Lower leg skin (tissue), 4 donors: ENCODE data around the gene COX19. TPM values are rescaled to one million over a fixed set of nuclear protein-coding genes. Genes with fewer than 3 reads are reported as not detected.

Source experiments
- DNase-seq, 2 donors: peaks; one replicate each; pipeline ENCODE4 v3.0.0-alpha.2; 2019; ENCODE audit warnings: low spot score in 2 of 2
- H3K4me3 ChIP-seq: fragments of 200-600 bp; sonication (generic); 2 replicates; pipeline ENCODE4 v1.5.1; 2017; ENCODE audit warnings: mild to moderate bottlenecking, low read depth; ENCODE audit not compliant: poor library complexity, severe bottlenecking
- CTCF ChIP-seq, 3 donors: fragments of 450-650 bp; IDR thresholded peaks; one replicate each; pipeline ENCODE4 v1.5.1; 2016; ENCODE audit warnings: antibody characterized with exemption in 3 of 3, mild to moderate bottlenecking in 3 of 3, moderate library complexity in 2 of 3
- POLR2A ChIP-seq, 2 donors: fragments of 450-650 bp; IDR thresholded peaks; one replicate each; pipeline ENCODE4 v1.6.1; 2016 to 2017; ENCODE audit warnings: antibody characterized with exemption in 2 of 2, mild to moderate bottlenecking in 1 of 2, moderate library complexity in 1 of 2
- WGBS, 2 donors: methylation state at CpG; one replicate each; pipeline ENCODE4 v1.1.5; 2018; 5-methylcytosine and 5-hydroxymethylcytosine counted together
- intact Hi-C: fragments of 100-400 bp; cut with DNase I; formaldehyde crosslinking; loops from one replicate; pipeline ENCODE4 v1.15.0; 2023; ENCODE audit warnings: low total_unique reads
- total RNA-seq, 4 donors: library from RNA; depleted of rRNA; stranded (reverse); fragments of >200 nt; gene quantifications; one replicate each; pipeline ENCODE4 v1.1.0, GENCODE V29; 2016

Gene COX19
- total RNA-seq, 4 donors from 2014 or later: 13.0 to 25.1 (median 15.1) TPM

DNA sequence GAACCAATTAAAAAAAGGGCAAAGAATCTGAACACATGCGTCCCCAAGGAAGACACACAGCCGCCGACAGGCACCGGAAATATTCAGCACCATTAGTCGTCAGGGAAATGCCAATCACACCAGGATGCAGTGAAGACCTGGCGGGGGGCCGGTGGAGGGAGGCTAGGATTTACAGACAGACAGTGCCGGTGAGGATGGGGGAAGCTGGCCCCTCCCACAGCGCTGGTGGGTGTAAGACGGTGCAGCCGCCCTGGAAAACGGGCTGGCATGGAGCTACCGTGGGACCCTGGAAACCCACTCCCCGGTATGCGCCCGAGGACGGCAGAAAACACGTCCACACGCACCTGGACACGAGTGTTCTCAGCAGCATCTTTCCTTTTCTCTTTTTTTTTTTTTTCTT lies 16.1 kb downstream of the COX19 start:
- no peak overlapping the region for H3K4me3 ChIP-seq
- WGBS, 2 donors: 82 to 83% methylated on average over 20 of the region's 20 CpGs
- peak in 1 of 2 donors; percentile 80 for DNase-seq
- intact Hi-C loops: no loop called here
- TF ChIP-seq POLR2A (IDR thresholded peaks at IDR 0.05): no peak
- no peak for TF ChIP-seq CTCF (IDR thresholded peaks at IDR 0.05)

- WGBS, 2 donors: 82 to 85% methylated on average over 22 to 36 of the region's 36 CpGs
- TF ChIP-seq CTCF (IDR thresholded peaks at IDR 0.05) (no peak), POLR2A (IDR thresholded peaks at IDR 0.05) (no peak)
- H3K4me3 ChIP-seq: no peak overlapping the region
- intact Hi-C loops: no loop called here
- DNase-seq: peak in 1 of 2 donors; percentile 75
Measured at GRCh38 chr7:958221-959200, 16.8 kb downstream of the COX19 start.

DNA sequence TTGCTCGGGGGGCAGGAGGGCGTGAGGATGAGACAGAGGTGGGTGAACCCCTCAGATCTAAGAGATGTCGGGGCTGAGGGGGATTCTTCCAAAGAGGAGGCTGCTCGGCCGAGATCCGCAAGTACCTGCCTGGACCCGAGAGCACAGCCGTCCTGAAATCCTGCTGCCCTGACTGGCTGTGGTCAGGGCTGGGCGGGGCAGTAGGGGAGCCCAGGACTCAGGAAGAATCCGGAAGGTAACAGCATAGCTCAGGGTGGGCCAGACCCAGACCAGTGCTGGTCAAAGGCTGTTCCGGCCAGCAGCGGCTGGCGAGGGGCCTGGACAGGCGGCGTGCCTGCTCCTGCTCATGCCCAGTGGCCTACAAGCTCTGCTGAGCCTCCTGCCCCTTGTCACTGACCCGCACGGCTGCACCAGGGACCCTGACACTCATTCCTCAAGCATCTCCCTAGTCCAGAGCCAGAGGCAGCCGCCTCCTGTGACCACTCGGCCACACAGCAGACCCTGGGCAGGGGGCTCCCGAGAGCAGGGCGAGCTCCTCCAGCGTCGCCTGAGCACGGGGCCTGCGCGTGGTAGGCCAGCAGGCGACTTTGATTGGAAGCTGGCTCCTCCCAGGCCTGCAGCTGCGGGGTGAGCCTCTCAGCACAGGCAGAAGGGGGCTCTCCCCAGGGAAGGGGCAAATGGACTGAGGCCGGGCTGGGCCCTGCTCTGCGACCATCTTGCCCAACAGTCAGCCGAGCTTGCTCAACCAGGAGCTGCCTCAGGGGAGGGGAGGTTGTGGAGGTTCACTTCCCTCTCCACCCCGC lies 17.7 kb downstream of the COX19 start:
- intact Hi-C loops: no loop called here
- WGBS, 2 donors: 66 to 74% methylated on average over 26 to 28 of the region's 32 CpGs
- H3K4me3 ChIP-seq: no peak overlapping the region
- peak in 1 of 2 donors; percentile 86 for DNase-seq
- no peak for TF ChIP-seq POLR2A (IDR thresholded peaks at IDR 0.05)
- TF ChIP-seq CTCF (IDR thresholded peaks at IDR 0.05): no peak

- intact Hi-C loops: no loop called here
- peak in 1 of 2 donors; percentile 76 for DNase-seq
Measured at GRCh38 chr7:956031-956430, 19.3 kb downstream of the COX19 start.

More at GRCh38 chr7:956031-956430, 19.3 kb downstream of the COX19 start:
- H3K4me3 ChIP-seq: no peak overlapping the region
- WGBS, 2 donors: 60 to 66% methylated on average over 10 of the region's 10 CpGs
- TF ChIP-seq POLR2A (IDR thresholded peaks at IDR 0.05): no peak
- no peak for TF ChIP-seq CTCF (IDR thresholded peaks at IDR 0.05)
